SK-N-SH treated with all-trans-retinoic acid at 6 μM for 48 hours (cell line): ENCODE data around the gene NNAT.
"Not testable (repeated sequence)": the region's sequence is repeated elsewhere in the genome, so short reads cannot be mapped to it uniquely, and the experiment has no call there.

Experiments
- ATAC-seq: fragments of 200-7000 bp; cut with Tn5 transposase; 3 replicates; pipeline ENCODE4 v1.9.1; 2020; ENCODE audit warnings: mild to moderate bottlenecking, moderate library complexity
- ARNTL ChIP-seq: fragments of 450-650 bp; formaldehyde crosslinking; IDR thresholded peaks from 2 replicates; pipeline ENCODE4 v1.5.0; 2020; ENCODE audit warnings: low read depth, mild to moderate bottlenecking, moderate library complexity, borderline replicate concordance
- BACH2 ChIP-seq: fragments of 250-450 bp; sonication (Bioruptor Pico); IDR thresholded peaks from 2 replicates; pipeline ENCODE4 v1.9.0; 2021; ENCODE audit warnings: mild to moderate bottlenecking, borderline replicate concordance
- CSDC2 ChIP-seq: fragments of 250-450 bp; sonication (Bioruptor Pico); IDR thresholded peaks from 2 replicates; pipeline ENCODE4 v1.5.0; 2020; ENCODE audit warnings: mild to moderate bottlenecking, moderate library complexity
- CSRNP3 ChIP-seq: fragments of 250-450 bp; sonication (Bioruptor Pico); IDR thresholded peaks from 2 replicates; pipeline ENCODE4 v1.5.1; 2021; ENCODE audit warnings: mild to moderate bottlenecking, moderate library complexity
- GLIS3 ChIP-seq: fragments of 250-450 bp; sonication (Bioruptor Pico); IDR thresholded peaks from 2 replicates; pipeline ENCODE4 v1.5.0; 2020; ENCODE audit warnings: mild to moderate bottlenecking, moderate library complexity
- ISL1 ChIP-seq: fragments of 250-450 bp; sonication (Bioruptor Pico); IDR thresholded peaks from 2 replicates; pipeline ENCODE4 v2.1.2; 2022; ENCODE audit warnings: mild to moderate bottlenecking, moderate library complexity
- PATZ1 ChIP-seq: fragments of 250-450 bp; sonication (Bioruptor Pico); IDR thresholded peaks from 2 replicates; pipeline ENCODE4 v1.8.0; 2020; ENCODE audit warnings: mild to moderate bottlenecking, moderate library complexity, borderline replicate concordance
- PPARA ChIP-seq: fragments of 250-450 bp; sonication (Bioruptor Pico); IDR thresholded peaks from 2 replicates; pipeline ENCODE4 v1.5.0; 2020; ENCODE audit warnings: mild to moderate bottlenecking, borderline replicate concordance
- RARB ChIP-seq: fragments of 250-450 bp; sonication (Bioruptor Pico); IDR thresholded peaks from 2 replicates; pipeline ENCODE4 v1.8.0; 2021; ENCODE audit warnings: mild to moderate bottlenecking, moderate library complexity
- TCF4 ChIP-seq: fragments of 250-450 bp; sonication (Bioruptor Pico); IDR thresholded peaks from 2 replicates; pipeline ENCODE4 v1.8.0; 2021; ENCODE audit warnings: mild to moderate bottlenecking, moderate library complexity, borderline replicate concordance
- TOX ChIP-seq: fragments of 250-450 bp; sonication (Bioruptor Pico); IDR thresholded peaks from 2 replicates; pipeline ENCODE4 v1.8.0; 2021; ENCODE audit warnings: mild to moderate bottlenecking, moderate library complexity, borderline replicate concordance
- TSHZ2 ChIP-seq: fragments of 250-450 bp; sonication (Bioruptor Pico); IDR thresholded peaks from 2 replicates; pipeline ENCODE4 v1.5.0; 2020; ENCODE audit warnings: mild to moderate bottlenecking, moderate library complexity
- ZC3H10 ChIP-seq: fragments of 250-450 bp; sonication (Bioruptor Pico); IDR thresholded peaks from 2 replicates; pipeline ENCODE4 v1.5.1; 2021; ENCODE audit warnings: mild to moderate bottlenecking, moderate library complexity
- ZFP3 ChIP-seq: fragments of 250-450 bp; sonication (Bioruptor Pico); IDR thresholded peaks from 2 replicates; pipeline ENCODE4 v1.5.0; 2020; ENCODE audit warnings: mild to moderate bottlenecking, moderate library complexity
- ZFP30 ChIP-seq: fragments of 450-650 bp; formaldehyde crosslinking; IDR thresholded peaks from 2 replicates; pipeline ENCODE4 v1.5.0; 2022; ENCODE audit warnings: mild to moderate bottlenecking, moderate library complexity
- ZNF565 ChIP-seq: fragments of 450-650 bp; formaldehyde crosslinking; conservative IDR thresholded peaks from 2 replicates; pipeline ENCODE4 v1.5.0; 2020; ENCODE audit warnings: low read depth, mild to moderate bottlenecking, moderate library complexity
- ZNF70 ChIP-seq: fragments of 450-650 bp; formaldehyde crosslinking; IDR thresholded peaks from 2 replicates; pipeline ENCODE4 v1.5.0; 2020; ENCODE audit warnings: mild to moderate bottlenecking, moderate library complexity

Gene NNAT

GRCh38 chr20:37544386-37544785 lies 23.3 kb downstream of the NNAT start:
- TF ChIP-seq ZC3H10 (CRISPR knock-in tag) (no peak), PATZ1 (CRISPR knock-in tag) (no peak), ZNF565 (CRISPR knock-in tag) (no peak)
- no peak for ATAC-seq

- TF ChIP-seq GLIS3 = no peak
- no peak for TF ChIP-seq ZNF565 (CRISPR knock-in tag)
- no peak for TF ChIP-seq TCF4 (CRISPR knock-in tag)
- TF ChIP-seq PPARA (CRISPR knock-in tag) = no peak
- no peak for TF ChIP-seq CSDC2 (CRISPR knock-in tag)
- no peak for TF ChIP-seq ZNF70 (CRISPR knock-in tag)
- no peak for TF ChIP-seq ZFP3 (CRISPR knock-in tag)
- no peak for TF ChIP-seq ZC3H10 (CRISPR knock-in tag)
- ATAC-seq = no peak
Measured at GRCh38 chr20:37545516-37545915, 24.5 kb downstream of the NNAT start.

- no peak for TF ChIP-seq TOX (CRISPR knock-in tag)
- no peak for TF ChIP-seq ZNF70 (CRISPR knock-in tag)
- no peak for TF ChIP-seq CSRNP3
- no peak for TF ChIP-seq TSHZ2 (CRISPR knock-in tag)
- no peak for TF ChIP-seq RARB
- TF ChIP-seq BACH2 = no peak
- no peak for TF ChIP-seq ZFP3 (CRISPR knock-in tag)
- no peak for TF ChIP-seq PATZ1 (CRISPR knock-in tag)
- TF ChIP-seq GLIS3 = no peak
- no peak for TF ChIP-seq CSDC2 (CRISPR knock-in tag)
- TF ChIP-seq ZFP30 = no peak
- TF ChIP-seq TCF4 (CRISPR knock-in tag) = no peak
- TF ChIP-seq ISL1 (CRISPR knock-in tag) = no peak
- no peak for TF ChIP-seq ARNTL (CRISPR knock-in tag)
- ATAC-seq = no peak
Measured at GRCh38 chr20:37547912-37548311, 26.9 kb downstream of the NNAT start.

GRCh38 chr20:37550101-37550920 lies 29.3 kb downstream of the NNAT start:
- ATAC-seq = not testable (repeated sequence)

GRCh38 chr20:37551660-37552059 lies 30.6 kb downstream of the NNAT start:
- not testable (repeated sequence) for ATAC-seq
